PC-9 (cell line): Measurements from ENCODE around the gene CDPF1. TPM values are rescaled to one million over a fixed set of nuclear protein-coding genes. Genes with fewer than 3 reads are reported as not detected.

Experiments used
- BruUV-seq: library from RNA; stranded (reverse); fragments of 400-500 nt; replicated peaks from 2 replicates; lab custom pipeline; 2021; lab: Mats Ljungman, UMichigan
- CTCF ChIA-PET: fragments of 300-600 bp; sonication (Branson Sonifier 250); formaldehyde crosslinking; loops from one replicate; lab custom pipeline; 2022; ENCODE audit warnings: antibody characterized with exemption; lab: Charles Lee
- POLR2A ChIA-PET: fragments of 300-600 bp; sonication (Branson Sonifier 250); formaldehyde crosslinking; loops from one replicate; lab custom pipeline; 2022; ENCODE audit warnings: antibody characterized with exemption; ENCODE audit not compliant: unreplicated experiment; lab: Charles Lee
- DNase-seq, 2 experiments: peaks; one replicate each; pipeline versions ENCODE4 v3.0.0 to v3.0.0-alpha.2; 2015 to 2022; ENCODE audit warnings: mixed read lengths in 1 of 2
- H2AFZ ChIP-seq: fragments of 200-600 bp; sonication (generic); 2 replicates; pipeline ENCODE4 v1.8.1; 2017; ENCODE audit warnings: antibody characterized with exemption
- H3F3A ChIP-seq: fragments of 200-600 bp; sonication (generic); 2 replicates; pipeline ENCODE4 v1.8.1; 2017; ENCODE audit warnings: antibody characterized with exemption, mild to moderate bottlenecking, low read depth; ENCODE audit not compliant: insufficient read depth
- H3K27ac ChIP-seq: fragments of 200-600 bp; sonication (generic); 2 replicates; pipeline ENCODE4 v1.6.1; 2016; ENCODE audit warnings: mixed run types
- H3K27me3 ChIP-seq: fragments of 200-600 bp; sonication (generic); 2 replicates; pipeline ENCODE4 v1.6.1; 2016; ENCODE audit warnings: low read depth, mixed run types; ENCODE audit not compliant: insufficient read depth
- H3K36me3 ChIP-seq: fragments of 200-600 bp; sonication (generic); 2 replicates; pipeline ENCODE4 v1.6.1; 2016; ENCODE audit warnings: low read depth, mixed run types
- H3K4me1 ChIP-seq: fragments of 200-600 bp; sonication (generic); replicated peaks from 2 replicates; pipeline ENCODE4 v1.6.1; 2016; ENCODE audit warnings: mixed run types; ENCODE audit not compliant: insufficient read depth
- H3K4me2 ChIP-seq: fragments of 200-600 bp; sonication (generic); 2 replicates; pipeline ENCODE4 v1.6.1; 2017; ENCODE audit warnings: mixed run types
- H3K4me3 ChIP-seq: fragments of 200-600 bp; sonication (generic); 2 replicates; pipeline ENCODE4 v1.6.1; 2016; ENCODE audit warnings: mixed run types
- H3K79me2 ChIP-seq: fragments of 200-600 bp; sonication (generic); 2 replicates; pipeline ENCODE4 v1.6.1; 2017; ENCODE audit warnings: low read depth, mixed run types
- H3K9me2 ChIP-seq: fragments of 200-600 bp; sonication (generic); 2 replicates; pipeline ENCODE4 v1.8.1; 2017; ENCODE audit warnings: mild to moderate bottlenecking; ENCODE audit not compliant: insufficient read depth
- H3K9me3 ChIP-seq: fragments of 200-600 bp; sonication (generic); 2 replicates; pipeline ENCODE4 v1.8.1; 2016; ENCODE audit warnings: low read depth; ENCODE audit not compliant: insufficient read depth
- H4K20me1 ChIP-seq: fragments of 200-600 bp; sonication (generic); 2 replicates; pipeline ENCODE4 v1.8.1; 2017; ENCODE audit not compliant: insufficient read depth
- EZH2 ChIP-seq: fragments of 200-600 bp; sonication (generic); IDR thresholded peaks from 2 replicates; pipeline ENCODE4 v1.8.0; 2017; ENCODE audit warnings: antibody characterized with exemption, low read depth
- intact Hi-C: fragments of 100-400 bp; cut with micrococcal nuclease; formaldehyde crosslinking; loops from one replicate; pipeline ENCODE4 v1.10.0; 2022; ENCODE audit not compliant: unreplicated experiment
- total RNA-seq: library from RNA; stranded (reverse); gene quantifications from 2 replicates; pipeline ENCODE4 v1.2.3, GENCODE V29; 2021
- TF ChIP-seq, protein P1 (sequence below): fragments of 200-600 bp; sonication (generic); conservative IDR thresholded peaks from 2 replicates; pipeline ENCODE4 v1.6.1; 2017; ENCODE audit warnings: mixed run types, antibody characterized with exemption, mild to moderate bottlenecking, moderate library complexity

CDPF1 gene
- total RNA-seq, 1 experiment from 2014 or later: 16.0 TPM

DNA sequence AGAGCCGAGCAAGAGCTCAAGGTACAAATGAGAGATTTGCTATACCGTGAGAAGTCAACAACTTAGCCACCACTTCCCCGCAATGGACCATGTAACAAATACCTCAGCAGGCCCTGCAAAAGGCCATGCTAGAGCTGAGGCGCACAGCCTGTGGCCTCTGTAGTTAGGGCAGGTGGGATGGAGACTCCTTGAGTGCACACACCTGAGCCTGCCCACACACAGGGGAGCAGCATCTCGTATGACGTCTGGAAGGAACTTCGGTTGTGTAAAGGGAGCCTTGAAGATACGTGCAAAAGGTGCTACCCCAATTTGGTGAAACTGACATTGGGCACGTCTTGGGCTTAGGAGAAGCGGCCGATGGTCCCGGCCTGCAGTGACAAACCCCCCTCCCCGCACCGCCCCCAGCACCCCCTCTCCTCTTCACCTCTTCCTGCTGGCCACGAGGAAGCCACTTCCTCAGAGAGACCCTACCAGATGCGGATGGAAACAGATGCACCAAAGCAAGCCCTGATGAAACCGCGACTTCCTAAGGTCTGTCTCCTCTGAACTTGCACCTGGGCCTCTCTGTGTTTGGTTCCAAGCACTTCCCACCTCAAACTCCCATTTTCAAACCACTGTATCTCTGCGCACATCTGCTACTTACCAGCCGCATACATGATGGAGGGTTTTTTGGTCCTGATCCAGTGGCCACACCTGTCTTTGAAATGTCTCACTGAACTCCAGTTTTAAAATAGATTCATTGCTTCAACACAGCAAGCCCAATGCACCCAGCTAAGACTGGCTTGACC lies 10.6 kb downstream of the CDPF1 start:
- Histone ChIP-seq H3K4me3 (no peak overlapping the region), H3K9me3 (no peaks in the 10 kb centered on the region), H3K27me3 (no peaks in the 10 kb centered on the region), H2AFZ (no peak overlapping the region), H3K4me2 (no peak overlapping the region), H3K27ac (no peak overlapping the region), H4K20me1 (peaks cover 3% of the 10 kb centered on the region; the same call in 1 of the 2 replicates), H3F3A (no peaks in the 10 kb centered on the region), H3K4me1 (no peaks in the 10 kb centered on the region), H3K9me2 (no peaks in the 10 kb centered on the region), H3K36me3 (no peaks in the 10 kb centered on the region), H3K79me2 (no peaks in the 10 kb centered on the region)
- no TSS peak for BruUV-seq
- intact Hi-C loops: loop anchor here (10.0 kb wide), 1 partner anchor 85 kb away; the partner anchor contains the start of gene PPARA
- ChIA-PET CTCF (no interaction called here), POLR2A (no interaction called here)
- no peak for TF ChIP-seq EZH2
- TF ChIP-seq, protein P1, sequence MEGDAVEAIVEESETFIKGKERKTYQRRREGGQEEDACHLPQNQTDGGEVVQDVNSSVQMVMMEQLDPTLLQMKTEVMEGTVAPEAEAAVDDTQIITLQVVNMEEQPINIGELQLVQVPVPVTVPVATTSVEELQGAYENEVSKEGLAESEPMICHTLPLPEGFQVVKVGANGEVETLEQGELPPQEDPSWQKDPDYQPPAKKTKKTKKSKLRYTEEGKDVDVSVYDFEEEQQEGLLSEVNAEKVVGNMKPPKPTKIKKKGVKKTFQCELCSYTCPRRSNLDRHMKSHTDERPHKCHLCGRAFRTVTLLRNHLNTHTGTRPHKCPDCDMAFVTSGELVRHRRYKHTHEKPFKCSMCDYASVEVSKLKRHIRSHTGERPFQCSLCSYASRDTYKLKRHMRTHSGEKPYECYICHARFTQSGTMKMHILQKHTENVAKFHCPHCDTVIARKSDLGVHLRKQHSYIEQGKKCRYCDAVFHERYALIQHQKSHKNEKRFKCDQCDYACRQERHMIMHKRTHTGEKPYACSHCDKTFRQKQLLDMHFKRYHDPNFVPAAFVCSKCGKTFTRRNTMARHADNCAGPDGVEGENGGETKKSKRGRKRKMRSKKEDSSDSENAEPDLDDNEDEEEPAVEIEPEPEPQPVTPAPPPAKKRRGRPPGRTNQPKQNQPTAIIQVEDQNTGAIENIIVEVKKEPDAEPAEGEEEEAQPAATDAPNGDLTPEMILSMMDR: no peak
- no peak for DNase-seq

DNA sequence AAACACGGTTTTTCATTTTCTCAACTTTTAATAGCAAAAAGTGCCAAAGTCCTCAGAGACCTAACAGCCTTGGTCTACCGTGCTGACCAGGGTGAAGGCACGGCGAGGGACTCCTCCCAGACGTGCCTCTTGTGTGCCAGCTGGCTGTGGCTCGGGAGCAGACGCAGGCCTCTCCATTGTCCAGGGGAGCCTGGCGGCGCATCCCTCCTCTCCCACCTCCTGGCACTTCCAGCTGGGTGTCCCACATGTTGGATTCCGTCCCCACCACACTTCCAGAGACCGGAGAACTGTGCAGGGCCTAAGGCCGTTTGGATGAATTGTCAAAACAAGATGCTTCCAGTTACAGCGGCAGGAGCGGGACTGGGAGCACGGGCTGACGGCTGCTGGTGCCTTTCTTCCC lies 11.6 kb downstream of the CDPF1 start:
- Histone ChIP-seq H3K4me2 (no peak overlapping the region), H3K4me1 (no peaks in the 10 kb centered on the region), H3K9me3 (no peaks in the 10 kb centered on the region), H3F3A (no peaks in the 10 kb centered on the region), H3K27me3 (no peaks in the 10 kb centered on the region), H3K4me3 (no peak overlapping the region), H3K9me2 (no peaks in the 10 kb centered on the region), H3K36me3 (no peaks in the 10 kb centered on the region), H4K20me1 (no peaks in the 10 kb centered on the region), H3K79me2 (no peaks in the 10 kb centered on the region), H2AFZ (no peak overlapping the region), H3K27ac (no peak overlapping the region)
- ChIA-PET CTCF (no interaction called here), POLR2A (interaction anchor here (0.5 kb wide), 1 partner anchor 50 kb away, joined by 3 read pairs; no protein-coding TSS in a partner anchor)
- intact Hi-C loops: loop anchor here (10.0 kb wide), 1 partner anchor 84 kb away; the partner anchor contains the start of gene PPARA
- no peak for DNase-seq
- TF ChIP-seq, protein P1: no peak
- no peak for TF ChIP-seq EZH2
- no TSS peak for BruUV-seq

DNA sequence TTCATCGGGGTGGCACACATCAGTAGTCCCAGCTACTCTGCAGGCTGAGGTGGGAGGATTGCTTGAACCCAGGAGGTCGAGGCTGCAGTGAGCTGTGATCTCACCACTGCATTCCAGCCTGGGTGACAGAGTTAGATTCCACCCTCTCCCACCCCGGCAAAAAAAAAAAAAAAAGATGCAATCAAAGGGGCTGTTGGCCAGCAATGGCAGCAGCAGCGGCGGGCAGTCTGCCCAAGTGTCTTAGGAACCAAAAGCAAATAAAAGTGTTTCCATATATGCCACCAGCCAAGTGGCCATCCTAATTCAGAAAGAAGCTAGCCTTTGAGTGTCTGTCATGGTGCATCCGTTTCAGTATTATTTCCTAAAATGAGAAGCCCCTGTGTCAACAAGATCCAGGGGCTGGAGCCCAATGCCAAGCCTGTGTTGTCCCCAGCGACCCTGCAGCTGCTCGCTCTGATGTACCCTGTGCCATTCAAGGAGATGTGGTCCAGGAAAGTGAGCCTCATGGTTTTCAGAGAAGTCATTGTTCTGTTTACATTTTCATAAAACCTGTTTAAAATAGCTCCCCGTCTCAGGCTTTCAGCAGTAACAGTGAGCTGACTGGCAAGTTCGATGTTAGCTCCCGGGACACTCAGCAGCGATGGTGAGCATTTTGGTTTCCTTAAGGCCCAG lies 12.5 kb downstream of the CDPF1 start:
- DNase-seq: no peak
- no TSS peak for BruUV-seq
- TF ChIP-seq EZH2: no peak
- TF ChIP-seq, protein P1: no peak
- no peaks in the 10 kb centered on the region for H3K27me3 ChIP-seq
- H3F3A ChIP-seq: no peaks in the 10 kb centered on the region
- no peak overlapping the region for H2AFZ ChIP-seq
- ChIA-PET POLR2A (interaction anchor here (0.5 kb wide), 1 partner anchor 51 kb away, joined by 3 read pairs; no protein-coding TSS in a partner anchor), CTCF (no interaction called here)
- no peaks in the 10 kb centered on the region for H3K79me2 ChIP-seq
- H3K4me3 ChIP-seq: no peak overlapping the region
- no peaks in the 10 kb centered on the region for H4K20me1 ChIP-seq
- no peaks in the 10 kb centered on the region for H3K4me1 ChIP-seq
- no peaks in the 10 kb centered on the region for H3K36me3 ChIP-seq
- intact Hi-C loops: loop anchor here (10.0 kb wide), 1 partner anchor 83 kb away; the partner anchor contains the start of gene PPARA
- no peaks in the 10 kb centered on the region for H3K9me2 ChIP-seq
- H3K4me2 ChIP-seq: no peak overlapping the region
- H3K9me3 ChIP-seq: no peaks in the 10 kb centered on the region
- no peak overlapping the region for H3K27ac ChIP-seq
